ENCODE data around the gene DCTN3. TPM values are rescaled to one million over a fixed set of nuclear protein-coding genes. Genes with fewer than 3 reads are reported as not detected.

Gene DCTN3
- 120 TPM for total RNA-seq

- ATAC-seq, result peak; percentile 95
These were observed at the start of gene DCTN3 for GRCh38 chr9:34620061-34620994. TSS of gene DCTN3 (minus strand) at chr9:34620495. CDS start at chr9:34620464, 31 bp downstream.

- peak; percentile 88 for ATAC-seq
These were observed 45.3 kb upstream of the DCTN3 start for GRCh38 chr9:34665381-34666250.

GRCh38 chr9:34665067-34665380 lies 44.7 kb upstream of the DCTN3 start:
- ATAC-seq, result no peak

- ATAC-seq, result peak; percentile 44
These were observed 44.2 kb upstream of the DCTN3 start for GRCh38 chr9:34664281-34665066.

GRCh38 chr9:34663303-34663605 lies 43.0 kb upstream of the DCTN3 start:
- no peak for ATAC-seq

- ATAC-seq, result peak; percentile 20
These were observed 42.4 kb upstream of the DCTN3 start, which contains the start of gene CCL27 for GRCh38 chr9:34662526-34663302. TSS of gene CCL27 (minus strand) at chr9:34662657. CDS start at chr9:34662633, 24 bp downstream.

GRCh38 chr9:34659592-34660253 lies 39.4 kb upstream of the DCTN3 start:
- peak; percentile 9 for ATAC-seq

- ATAC-seq, result no peak
These were observed 38.2 kb upstream of the DCTN3 start for GRCh38 chr9:34658461-34658860.

GRCh38 chr9:34656992-34657391 lies 36.7 kb upstream of the DCTN3 start:
- no peak for ATAC-seq

- ATAC-seq, result no peak
These were observed 35.1 kb upstream of the DCTN3 start for GRCh38 chr9:34655394-34655793.

- ATAC-seq, result peak; percentile 10
These were observed 34.2 kb upstream of the DCTN3 start for GRCh38 chr9:34654323-34655051.

- no peak for ATAC-seq
These were observed 33.1 kb upstream of the DCTN3 start for GRCh38 chr9:34653151-34654072.

- no peak for ATAC-seq
These were observed 32.3 kb upstream of the DCTN3 start for GRCh38 chr9:34652602-34653000.

GRCh38 chr9:34651876-34652601 lies 31.7 kb upstream of the DCTN3 start, which contains the start of gene IL11RA:
TSS of gene IL11RA (plus strand) at chr9:34652185. CDS start at chr9:34655218, 3,033 bp downstream.
- peak; percentile 89 for ATAC-seq

GRCh38 chr9:34651321-34651720 lies 31.0 kb upstream of the DCTN3 start:
- ATAC-seq, result no peak

GRCh38 chr9:34650816-34651215 lies 30.5 kb upstream of the DCTN3 start:
- no peak for ATAC-seq

- no peak for ATAC-seq
These were observed 28.4 kb upstream of the DCTN3 start for GRCh38 chr9:34648673-34649072.

GRCh38 chr9:34647651-34648050 lies 27.4 kb upstream of the DCTN3 start:
- no peak for ATAC-seq

GRCh38 chr9:34647084-34647403 lies 26.7 kb upstream of the DCTN3 start:
- ATAC-seq, result peak; percentile 6

All from esophagus mucosa (tissue), 1 donor.